IMR-90 (cell line): ENCODE data around the gene SLC25A44. TPM values are rescaled to one million over a fixed set of nuclear protein-coding genes. Genes with fewer than 3 reads are reported as not detected.

Source experiments
- ATAC-seq: fragments of 200-7000 bp; cut with Tn5 transposase; 2 replicates; pipeline ENCODE4 v1.9.1; 2020; ENCODE audit warnings: low read depth, mild to moderate bottlenecking, moderate library complexity
- BruUV-seq: library from RNA; stranded (reverse); fragments of 400-500 nt; replicated peaks from 2 replicates; lab custom pipeline; 2021; lab: Mats Ljungman, UMichigan
- CTCF ChIA-PET: fragments of 300-600 bp; formaldehyde crosslinking; extraction: SDS; loops from one replicate; lab custom pipeline; 2021; ENCODE audit warnings: antibody characterized with exemption; lab: Yijun Ruan, JAX
- POLR2A ChIA-PET: fragments of 300-600 bp; sonication (Branson Sonifier 250); formaldehyde crosslinking; loops from one replicate; lab custom pipeline; 2022; ENCODE audit warnings: antibody characterized with exemption; ENCODE audit not compliant: unreplicated experiment; lab: Charles Lee
- DNase-seq: peaks from one replicate; pipeline ENCODE4 v3.0.0; 2013
- H2AFZ ChIP-seq: replicated peaks from 2 replicates; pipeline ENCODE3; 2013; ENCODE audit warnings: low read length, mild to moderate bottlenecking; ENCODE audit not compliant: poor library complexity
- H2AK5ac ChIP-seq: 2 replicates; pipeline ENCODE4 v1.6.1; 2013; ENCODE audit warnings: low read depth, low read length, inconsistent platforms
- H2AK9ac ChIP-seq: replicated peaks from 2 replicates; pipeline ENCODE3; 2013; ENCODE audit warnings: mild to moderate bottlenecking, low read depth, low read length, moderate library complexity; ENCODE audit not compliant: poor library complexity
- H2BK120ac ChIP-seq: 2 replicates; pipeline ENCODE4 v1.6.1; 2013; ENCODE audit warnings: low read depth, low read length, inconsistent platforms
- H2BK15ac ChIP-seq: 3 replicates; pipeline ENCODE4 v1.6.1; 2013; ENCODE audit warnings: low read depth, low read length, inconsistent platforms
- H2BK20ac ChIP-seq: 2 replicates; pipeline ENCODE4 v1.6.1; 2013; ENCODE audit warnings: low read depth, mild to moderate bottlenecking, inconsistent platforms, low read length, moderate library complexity
- H2BK5ac ChIP-seq: 2 replicates; pipeline ENCODE4 v1.6.1; 2013; ENCODE audit warnings: mild to moderate bottlenecking, low read depth, low read length, inconsistent platforms; ENCODE audit not compliant: poor library complexity, severe bottlenecking
- H3K14ac ChIP-seq: replicated peaks from 2 replicates; pipeline ENCODE4 v1.6.1; 2013; ENCODE audit warnings: low read depth, low read length, inconsistent platforms
- H3K18ac ChIP-seq: 2 replicates; pipeline ENCODE4 v1.6.1; 2013; ENCODE audit warnings: low read depth, low read length, control low read depth
- H3K23ac ChIP-seq: 2 replicates; pipeline ENCODE4 v1.6.1; 2013; ENCODE audit warnings: low read depth, low read length, inconsistent platforms
- H3K27ac ChIP-seq: 2 replicates; pipeline ENCODE4 v1.5.1; 2013; ENCODE audit warnings: mild to moderate bottlenecking, control low read depth, low read length; ENCODE audit not compliant: insufficient read depth
- H3K27me3 ChIP-seq: 2 replicates; pipeline ENCODE4 v1.6.1; 2013; ENCODE audit warnings: low read length; ENCODE audit not compliant: control insufficient read depth, insufficient read depth
- H3K36me3 ChIP-seq: 2 replicates; pipeline ENCODE4 v1.6.1; 2013; ENCODE audit warnings: low read length, mixed read lengths; ENCODE audit not compliant: control insufficient read depth, insufficient read depth
- H3K4ac ChIP-seq: 2 replicates; pipeline ENCODE4 v1.6.1; 2013; ENCODE audit warnings: low read depth, low read length, inconsistent platforms
- H3K4me1 ChIP-seq: 2 replicates; pipeline ENCODE4 v1.6.1; 2013; ENCODE audit warnings: low read length, mixed read lengths; ENCODE audit not compliant: control insufficient read depth, insufficient read depth
- H3K4me2 ChIP-seq: 2 replicates; pipeline ENCODE4 v1.6.1; 2013; ENCODE audit warnings: low read depth, mild to moderate bottlenecking, control low read depth, low read length, moderate library complexity
- H3K4me3 ChIP-seq: 2 replicates; pipeline ENCODE4 v1.5.1; 2013; ENCODE audit warnings: low read depth, mild to moderate bottlenecking, control low read depth, low read length, moderate library complexity; ENCODE audit not compliant: insufficient read depth
- H3K56ac ChIP-seq: 2 replicates; pipeline ENCODE4 v1.6.1; 2013; ENCODE audit warnings: low read length, inconsistent platforms; ENCODE audit not compliant: insufficient read depth; ENCODE audit errors: extremely low read depth
- H3K79me1 ChIP-seq, 2 experiments: 2 replicates each; pipeline ENCODE4 v1.6.1; 2013; ENCODE audit warnings: low read length in 2 of 2, inconsistent platforms in 1 of 2, low read depth in 1 of 2
- H3K9ac ChIP-seq: 2 replicates; pipeline ENCODE4 v1.6.1; 2013; ENCODE audit warnings: low read depth, low read length, control low read depth
- H3K9me1 ChIP-seq: 2 replicates; pipeline ENCODE4 v1.6.1; 2013; ENCODE audit warnings: low read length, inconsistent platforms; ENCODE audit not compliant: insufficient read depth
- H3K9me3 ChIP-seq: 2 replicates; pipeline ENCODE4 v1.6.1; 2013; ENCODE audit warnings: low read length; ENCODE audit not compliant: control insufficient read depth, insufficient read depth
- H4K20me1 ChIP-seq: 2 replicates; pipeline ENCODE4 v1.6.1; 2013; ENCODE audit warnings: low read length, inconsistent platforms; ENCODE audit not compliant: insufficient read depth
- H4K5ac ChIP-seq: 2 replicates; pipeline ENCODE4 v1.6.1; 2013; ENCODE audit warnings: mild to moderate bottlenecking, low read depth, low read length, control low read depth
- H4K8ac ChIP-seq, 2 experiments: 2 replicates each; pipeline ENCODE4 v1.6.1; 2013; ENCODE audit warnings: low read depth in 2 of 2, low read length in 2 of 2, control low read depth in 1 of 2, inconsistent platforms in 1 of 2
- H4K91ac ChIP-seq: 2 replicates; pipeline ENCODE4 v1.6.1; 2013; ENCODE audit warnings: low read depth, low read length, inconsistent platforms; ENCODE audit not compliant: insufficient read depth
- CHD1 ChIP-seq: IDR thresholded peaks from 2 replicates; pipeline ENCODE4 v1.6.1; 2012; ENCODE audit warnings: low read depth, low read length, improper control_type of control experiment
- SMC3 ChIP-seq: fragments of 150-350 bp; IDR thresholded peaks from 2 replicates; pipeline ENCODE4 v1.6.1; 2016; ENCODE audit warnings: low read depth, mild to moderate bottlenecking, antibody characterized with exemption, low read length, moderate library complexity
- WGBS, 2 experiments: methylation state at CpG; one replicate each; pipeline versions ENCODE4 v1.1.5 to v1.1.7; 2013; ENCODE audit warnings: missing lambda C conversion rate in 2 of 2; ENCODE audit not compliant: insufficient read length in 1 of 2; ENCODE audit errors: extremely low coverage in 2 of 2; 5-methylcytosine and 5-hydroxymethylcytosine counted together
- dilution Hi-C: fragments of 300-500 bp; cut with HindIII; formaldehyde crosslinking; loops from one replicate; pipeline ENCODE4 v1.14.3; 2018; ENCODE audit warnings: low sequenced_read_pairs; ENCODE audit not compliant: unreplicated experiment
- in situ Hi-C: fragments of 300-500 bp; cut with MboI; formaldehyde crosslinking; loops from 3 replicates; pipeline ENCODE4 v1.14.3; 2019; ENCODE audit warnings: low sequenced_read_pairs, inconsistent platforms, mixed read lengths
- intact Hi-C: fragments of 100-400 bp; cut with micrococcal nuclease; formaldehyde crosslinking; loops from 2 replicates; pipeline ENCODE4 v1.10.0; 2022
- polyA plus RNA-seq, 3 experiments: library from polyadenylated mRNA; depleted of rRNA; stranded (reverse); fragments of >200 nt; gene quantifications; 2 replicates each; pipeline ENCODE4 v1.2.3, GENCODE V29; 2012; ENCODE audit warnings: low replicate concordance in 1 of 3
- total RNA-seq: library from RNA; depleted of rRNA; stranded (reverse); fragments of >200 nt; gene quantifications from 2 replicates; pipeline ENCODE4 v1.2.3, GENCODE V29; 2012

SLC25A44 gene
- total and polyA plus RNA-seq, 2 of the 4 experiments (the other 2 are of a cell fraction), result 12.7 to 20.2 TPM

GRCh38 chr1:156191292-156191964 is 2.5 kb upstream of the SLC25A44 start:
- Histone ChIP-seq H2AK9ac (no peak overlapping the region), H2BK5ac (no peak overlapping the region), H2BK120ac (no peak overlapping the region), H3K9ac (no peak overlapping the region), H4K91ac (no peak overlapping the region), H2BK20ac (no peak overlapping the region), H3K36me3 (peaks cover 4% of the 10 kb centered on the region; the same call in 1 of the 2 replicates), H4K8ac (no peak overlapping the region), H3K56ac (no peak overlapping the region), H3K79me1 (peaks cover 21 to 28% of the 10 kb centered on the region in 2 experiments), H3K4me1 (no peaks in the 10 kb centered on the region), H3K27me3 (no peaks in the 10 kb centered on the region), H2AK5ac (no peak overlapping the region), H4K20me1 (peaks cover 7% of the 10 kb centered on the region), H3K4me3 (no peak overlapping the region), H3K4me2 (no peak overlapping the region), H4K5ac (no peak overlapping the region), H3K23ac (no peak overlapping the region), H3K14ac (no peak overlapping the region), H3K9me1 (peaks cover 8% of the 10 kb centered on the region), H3K9me3 (no peaks in the 10 kb centered on the region), H3K4ac (no peak overlapping the region), H2AFZ (no peak overlapping the region), H2BK15ac (no peak overlapping the region), H3K27ac (no peak overlapping the region), H3K18ac (no peak overlapping the region)
- ATAC-seq (no peak), DNase-seq (no peak)
- BruUV-seq, result no TSS peak
- dilution Hi-C loops, result no loop called here
- ChIA-PET CTCF (no interaction called here), POLR2A (no interaction called here)
- intact Hi-C loops, result no loop called here
- TF ChIP-seq CHD1 (no peak), SMC3 (no peak)
- in situ Hi-C loops, result no loop called here
- no CpG with 5 or more reads among the region's 4 CpGs for WGBS, 2 experiments
